HCT116 (cell line): ENCODE measurements around the gene ABCC1. TPM values are rescaled to one million over a fixed set of nuclear protein-coding genes. Genes with fewer than 3 reads are reported as not detected.

Experiments
- ATAC-seq: fragments of 200-7000 bp; cut with Tn5 transposase; 2 replicates; pipeline ENCODE4 v1.9.1; 2020; ENCODE audit warnings: mild to moderate bottlenecking, moderate library complexity
- BruUV-seq: library from RNA; stranded (reverse); fragments of 400-500 nt; replicated peaks from 2 replicates; lab custom pipeline; 2021; lab: Mats Ljungman, UMichigan
- CTCF ChIA-PET: fragments of 300-600 bp; sonication (Branson Sonifier 250); formaldehyde crosslinking; loops from one replicate; lab custom pipeline; 2021; ENCODE audit warnings: antibody characterized with exemption; lab: Charles Lee
- POLR2A ChIA-PET: fragments of 300-600, 350-600 bp; sonication (Branson Sonifier 250); formaldehyde crosslinking; loops from one replicate; lab custom pipeline; 2021; ENCODE audit warnings: antibody characterized with exemption; lab: Charles Lee
- RAD21 ChIA-PET, 2 experiments: fragments of 300-600 bp; sonication (Branson Sonifier 250); formaldehyde crosslinking; loops; one replicate each; lab custom pipeline; 2023; ENCODE audit warnings: low total read pairs in 2 of 2; ENCODE audit not compliant: uncharacterized antibody in 2 of 2, unreplicated experiment in 2 of 2, low non-redundant PET in 1 of 2; lab: Charles Lee
- DNase-seq: peaks from one replicate; pipeline ENCODE4 v3.0.0-alpha.2; 2010; ENCODE audit warnings: low read depth, low spot score
- H2AFZ ChIP-seq: fragments of 200-600 bp; shearing (Covaris generic), sonication (generic); 2 replicates; pipeline ENCODE4 v1.6.1; 2017; ENCODE audit warnings: low read depth, mixed run types, mixed read lengths, antibody characterized with exemption, low read length; ENCODE audit not compliant: poor library complexity, severe bottlenecking
- H3K27ac ChIP-seq: 2 replicates; pipeline ENCODE4 v1.5.1; 2012; ENCODE audit warnings: low read depth, low read length
- H3K27me3 ChIP-seq: fragments of 200-600 bp; sonication (generic); 2 replicates; pipeline ENCODE4 v1.6.1; 2016; ENCODE audit warnings: mixed run types, low read length, mixed read lengths; ENCODE audit not compliant: insufficient read depth
- H3K36me3 ChIP-seq, 2 experiments: fragments of 200-500 bp in 1 of 2; fragments of 200-600 bp in 1 of 2; sonication (Bioruptor generic) in 1 of 2; sonication (generic) in 1 of 2; 2 replicates each; pipeline versions ENCODE4 v1.5.1 to v1.6.1; 2014 to 2016; ENCODE audit warnings: low read length in 2 of 2, inconsistent platforms in 1 of 2, mixed read lengths in 1 of 2, mixed run types in 1 of 2; ENCODE audit not compliant: insufficient read depth in 2 of 2, control insufficient read depth in 1 of 2
- H3K4me1 ChIP-seq, 2 experiments: fragments of 200-600 bp in 1 of 2; sonication (generic) in 1 of 2; 2 replicates each; pipeline versions ENCODE4 v1.5.1 to v1.6.1; 2012 to 2017; ENCODE audit warnings: low read length in 2 of 2, inconsistent platforms in 1 of 2, mild to moderate bottlenecking in 1 of 2, mixed read lengths in 1 of 2, mixed run types in 1 of 2, moderate library complexity in 1 of 2; ENCODE audit not compliant: insufficient read depth in 2 of 2, control insufficient read depth in 1 of 2
- H3K4me2 ChIP-seq: fragments of 200-600 bp; sonication (generic); 2 replicates; pipeline ENCODE4 v1.6.1; 2017; ENCODE audit warnings: mixed run types, low read length, mixed read lengths
- H3K4me3 ChIP-seq, 2 experiments: fragments of 200-600 bp in 1 of 2; sonication (generic) in 1 of 2; replicated peaks in 1 of 2; 2 replicates each; pipeline ENCODE4 v1.5.1; 2011 to 2016; ENCODE audit warnings: low read length in 2 of 2, control low read depth in 1 of 2, low read depth in 1 of 2, mild to moderate bottlenecking in 1 of 2, mixed read lengths in 1 of 2, mixed run types in 1 of 2
- H3K79me2 ChIP-seq: fragments of 200-600 bp; sonication (generic); 2 replicates; pipeline ENCODE4 v1.6.1; 2017; ENCODE audit warnings: mild to moderate bottlenecking, mixed run types, low read length, moderate library complexity, mixed read lengths; ENCODE audit not compliant: insufficient read depth
- H3K9ac ChIP-seq: fragments of 200-600 bp; sonication (generic); 2 replicates; pipeline ENCODE4 v1.6.1; 2016; ENCODE audit warnings: low read length, mixed read lengths
- H3K9me2 ChIP-seq: fragments of 200-600 bp; sonication (generic), shearing (Covaris generic); 2 replicates; pipeline ENCODE4 v1.6.1; 2017; ENCODE audit warnings: mixed run types, mild to moderate bottlenecking, moderate library complexity; ENCODE audit not compliant: insufficient read depth
- H3K9me3 ChIP-seq, 2 experiments: fragments of 200-500 bp in 1 of 2; fragments of 200-600 bp in 1 of 2; sonication (Bioruptor generic) in 1 of 2; sonication (generic) in 1 of 2; 2 replicates each; pipeline ENCODE4 v1.6.1; 2014 to 2017; ENCODE audit warnings: low read length in 2 of 2, mixed read lengths in 2 of 2, inconsistent platforms in 1 of 2, low read depth in 1 of 2, mild to moderate bottlenecking in 1 of 2, mixed run types in 1 of 2, moderate library complexity in 1 of 2; ENCODE audit not compliant: control insufficient read depth in 1 of 2, insufficient read depth in 1 of 2
- H4K20me1 ChIP-seq: fragments of 200-600 bp; sonication (generic), shearing (Covaris generic); 2 replicates; pipeline ENCODE4 v1.6.1; 2017; ENCODE audit warnings: mixed run types, mild to moderate bottlenecking, moderate library complexity; ENCODE audit not compliant: insufficient read depth
- ATF3 ChIP-seq: IDR thresholded peaks from 2 replicates; pipeline ENCODE4 v1.6.1; 2012
- CBX3 ChIP-seq: IDR thresholded peaks from 2 replicates; pipeline ENCODE4 v1.6.1; 2012; ENCODE audit warnings: low read depth
- EGR1 ChIP-seq: IDR thresholded peaks from 2 replicates; pipeline ENCODE4 v1.6.1; 2012; ENCODE audit warnings: low read depth
- ELF1 ChIP-seq: IDR thresholded peaks from 2 replicates; pipeline ENCODE4 v1.6.1; 2012; ENCODE audit warnings: low read depth, borderline replicate concordance
- EZH2 ChIP-seq: fragments of 200-600 bp; sonication (generic); IDR thresholded peaks from 2 replicates; pipeline ENCODE4 v1.6.1; 2017; ENCODE audit warnings: antibody characterized with exemption, mixed run types
- EZH2phosphoT487 ChIP-seq: fragments of 200-600 bp; IDR thresholded peaks from 2 replicates; pipeline ENCODE4 v1.6.1; 2018; ENCODE audit warnings: antibody characterized with exemption, borderline replicate concordance
- JUND ChIP-seq: IDR thresholded peaks from 2 replicates; pipeline ENCODE4 v1.6.1; 2012
- POLR2A ChIP-seq: IDR thresholded peaks from 2 replicates; pipeline ENCODE4 v1.7.0; 2011; ENCODE audit warnings: borderline replicate concordance; ENCODE audit not compliant: insufficient read depth, insufficient read length; ENCODE audit errors: extremely low read depth
- POLR2AphosphoS5 ChIP-seq: IDR thresholded peaks from 2 replicates; pipeline ENCODE4 v1.6.1; 2011; ENCODE audit warnings: mild to moderate bottlenecking, low read depth, low read length, moderate library complexity
- SP1 ChIP-seq: IDR thresholded peaks from 2 replicates; pipeline ENCODE4 v1.6.1; 2012; ENCODE audit warnings: low read depth
- SRF ChIP-seq: IDR thresholded peaks from 2 replicates; pipeline ENCODE4 v1.6.1; 2012; ENCODE audit warnings: low read depth
- TCF7L2 ChIP-seq: IDR thresholded peaks from 2 replicates; pipeline ENCODE4 v1.7.0; 2011; ENCODE audit warnings: borderline replicate concordance, inconsistent platforms; ENCODE audit not compliant: insufficient read depth, insufficient read length; ENCODE audit errors: extremely low read depth
- YY1 ChIP-seq: IDR thresholded peaks from 2 replicates; pipeline ENCODE4 v1.6.1; 2011; ENCODE audit warnings: low read length, low read depth, moderate library complexity, mild to moderate bottlenecking; ENCODE audit not compliant: insufficient replicate concordance; ENCODE audit errors: extremely low read depth
- intact Hi-C: fragments of 100-400 bp; cut with micrococcal nuclease; formaldehyde crosslinking; loops from 2 replicates; pipeline ENCODE4 v1.10.0; 2022
- total RNA-seq: library from RNA; stranded (reverse); gene quantifications from one replicate; pipeline ENCODE4 v1.2.1, GENCODE V29; 2021; ENCODE audit not compliant: unreplicated experiment

ABCC1 gene
- total RNA-seq, 1 experiment from 2014 or later, result 61.9 TPM

- Histone ChIP-seq H3K27ac (no peak overlapping the region), H2AFZ (no peak overlapping the region), H3K4me2 (no peak overlapping the region), H3K27me3 (no peaks in the 10 kb centered on the region), H3K4me1 (peaks cover 3 to 11% of the 10 kb centered on the region in 2 experiments; a peak in 3 of 4 replicates), H3K9ac (no peak overlapping the region), H3K9me3 (no peaks in the 10 kb centered on the region), H3K79me2 (peaks cover 52% of the 10 kb centered on the region), H3K4me3 (no peak overlapping the region), H3K36me3 (peaks cover 4 to 15% of the 10 kb centered on the region in 2 experiments; a peak in 3 of 4 replicates), H4K20me1 (no peaks in the 10 kb centered on the region), H3K9me2 (no peaks in the 10 kb centered on the region)
- TF ChIP-seq POLR2AphosphoS5, result no peak
- TF ChIP-seq YY1, result no peak
- no peak for TF ChIP-seq EGR1
- TF ChIP-seq SP1, result no peak
- no peak for TF ChIP-seq ELF1
- no peak for TF ChIP-seq TCF7L2
- TF ChIP-seq SRF, result no peak
- no peak for TF ChIP-seq EZH2
- TF ChIP-seq ATF3, result no peak
- no peak for TF ChIP-seq POLR2A
- TF ChIP-seq CBX3, result no peak
- no peak for ATAC-seq
- intact Hi-C loops, result no loop called here
- ChIA-PET RAD21 (no interaction called here), CTCF (interaction anchor here (0.8 kb wide), 1 partner anchor 69 kb away, joined by 6 read pairs; no protein-coding TSS in a partner anchor), POLR2A (interaction anchor here (0.7 kb wide), 1 partner anchor 112 kb away, joined by 4 read pairs; no protein-coding TSS in a partner anchor)
- no TSS peak for BruUV-seq
- DNase-seq, result no peak
These were observed 60.0 kb downstream of the ABCC1 start for GRCh38 chr16:16009401-16009800.

DNA sequence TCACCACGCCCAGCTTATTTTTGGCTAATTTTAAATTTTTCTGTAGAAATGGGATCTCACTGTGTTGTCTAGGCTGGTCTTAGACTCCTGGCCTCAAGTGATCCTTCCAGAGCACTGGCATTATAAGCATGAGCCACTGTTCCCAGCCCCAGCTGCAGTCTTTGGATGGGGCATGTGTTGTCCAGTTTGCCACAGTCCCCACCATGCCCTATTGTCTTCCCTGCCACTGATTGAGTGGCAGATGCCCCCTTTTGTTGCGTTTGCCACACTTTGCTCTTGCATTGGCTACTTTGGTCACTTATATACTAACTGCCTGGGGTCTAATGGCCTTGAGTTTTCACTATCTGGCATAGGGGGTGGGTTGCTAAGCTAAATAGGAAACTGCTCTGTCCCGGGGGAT lies 60.8 kb downstream of the ABCC1 start:
- peaks cover 0 to 6% of the 10 kb centered on the region in 2 experiments; a peak in 2 of 4 replicates for H3K4me1 ChIP-seq
- no TSS peak for BruUV-seq
- intact Hi-C loops, result no loop called here

More for the DNA sequence above, 60.8 kb downstream of the ABCC1 start:
- Histone ChIP-seq H3K79me2 (peaks cover 44% of the 10 kb centered on the region), H3K4me3 (no peak overlapping the region), H3K4me2 (no peak overlapping the region), H4K20me1 (no peaks in the 10 kb centered on the region), H3K27ac (no peak overlapping the region), H3K27me3 (no peaks in the 10 kb centered on the region), H2AFZ (no peak overlapping the region), H3K9me3 (no peaks in the 10 kb centered on the region), H3K36me3 (peaks cover 6 to 15% of the 10 kb centered on the region in 2 experiments; a peak in 3 of 4 replicates), H3K9me2 (no peaks in the 10 kb centered on the region), H3K9ac (no peak overlapping the region)
- DNase-seq, result no peak
- RAD21 ChIA-PET, result no interaction called here
- ATAC-seq, result no peak
- POLR2A ChIA-PET, result no interaction called here
- CTCF ChIA-PET, result no interaction called here
- TF ChIP-seq EZH2phosphoT487 (no peak), POLR2AphosphoS5 (no peak), JUND (no peak)
